D341Med (cell line): ENCODE results near the gene REXO4.

Experiments used
- DNase-seq: peaks from one replicate; pipeline ENCODE4 v3.0.0; 2012; ENCODE audit warnings: low spot score

REXO4 gene

GRCh38 chr9:133449760-133450159, 31.9 kb upstream of the REXO4 start:
- no peak for DNase-seq

DNA sequence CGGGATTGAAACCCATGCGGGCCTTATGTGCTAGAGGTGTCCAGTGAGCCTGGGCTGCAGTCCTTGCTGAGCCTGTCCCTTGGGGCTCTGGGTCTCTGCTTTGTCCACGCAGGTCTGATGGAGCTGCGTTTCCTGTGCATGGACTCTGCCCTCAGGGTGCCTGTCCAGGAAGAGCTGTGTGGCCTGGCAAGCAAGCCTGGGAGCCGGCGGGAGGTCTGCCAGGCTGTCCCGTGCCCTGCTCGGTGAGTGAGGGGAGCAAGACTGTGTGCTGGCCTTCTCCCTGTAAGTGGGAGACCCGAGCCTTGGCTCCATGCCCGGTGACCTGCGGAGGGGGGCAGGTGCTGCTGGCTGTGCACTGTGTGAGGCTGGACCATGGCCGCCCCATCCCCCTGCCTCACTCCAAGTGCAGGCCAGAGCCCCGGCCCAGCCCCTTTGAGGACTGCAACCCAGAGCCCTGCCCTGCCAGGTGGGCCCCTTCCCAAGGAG, 30.7 kb upstream of the REXO4 start:
- no peak for DNase-seq

- DNase-seq = no peak
Observed at GRCh38 chr9:133445293-133445969, 27.6 kb upstream of the REXO4 start.

DNA sequence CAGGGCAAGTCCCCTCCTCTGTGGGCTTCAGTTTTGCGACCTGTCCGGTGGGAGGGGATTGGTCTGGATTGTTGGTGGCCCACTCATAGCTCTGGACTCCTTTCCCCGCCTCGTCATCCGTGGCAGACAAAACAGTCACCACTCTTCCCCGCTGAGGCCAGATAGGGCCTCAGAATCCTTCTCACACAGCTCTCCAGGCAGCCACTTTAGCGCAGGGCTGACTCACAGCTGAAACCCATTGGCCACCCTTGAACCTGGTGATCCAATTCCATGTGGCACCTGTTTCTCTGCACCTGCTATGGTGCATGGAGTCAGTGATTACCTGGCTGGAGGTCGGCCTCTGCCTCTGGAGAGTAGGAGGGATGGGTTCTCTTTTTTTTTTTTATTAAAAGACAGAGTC, 26.2 kb upstream of the REXO4 start:
- no peak for DNase-seq

DNA sequence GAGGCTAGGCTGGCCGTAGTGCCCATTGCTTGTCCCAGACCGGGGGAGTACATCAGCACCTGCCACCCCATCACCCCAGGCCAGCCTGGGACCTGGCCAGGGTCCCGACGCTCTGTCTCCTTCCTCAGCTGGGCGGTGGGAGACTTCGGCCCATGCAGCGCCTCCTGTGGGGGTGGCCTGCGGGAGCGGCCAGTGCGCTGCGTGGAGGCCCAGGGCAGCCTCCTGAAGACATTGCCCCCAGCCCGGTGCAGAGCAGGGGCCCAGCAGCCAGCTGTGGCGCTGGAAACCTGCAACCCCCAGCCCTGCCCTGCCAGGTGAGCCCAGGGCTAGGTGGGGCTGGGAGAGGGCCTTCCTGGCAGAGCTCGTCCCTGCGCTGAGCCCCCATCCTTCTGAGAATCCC, 25.4 kb upstream of the REXO4 start:
- no peak for DNase-seq

DNA sequence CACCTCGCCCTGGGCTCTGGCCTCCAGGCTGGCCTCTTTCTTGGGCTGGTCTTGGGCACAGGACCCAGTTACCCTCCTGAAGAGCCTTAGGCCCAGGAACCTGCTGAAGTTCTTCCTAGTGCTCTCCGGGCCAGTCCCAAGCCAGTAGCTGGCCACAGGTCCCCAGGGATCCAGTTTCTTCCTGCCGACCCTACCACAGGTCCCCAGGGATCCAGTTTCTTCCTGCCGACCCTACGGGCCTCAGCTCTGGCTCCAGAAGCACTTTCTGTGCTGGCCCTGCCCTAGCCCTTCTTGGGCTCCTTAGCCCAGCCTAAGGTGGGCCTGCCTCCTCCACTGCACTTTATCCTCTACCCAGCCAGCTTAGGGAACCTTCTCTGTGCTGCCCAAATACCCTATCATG, 23.8 kb upstream of the REXO4 start:
- DNase-seq = no peak

GRCh38 chr9:133440874-133441273, 23.1 kb upstream of the REXO4 start:
- no peak for DNase-seq

DNA sequence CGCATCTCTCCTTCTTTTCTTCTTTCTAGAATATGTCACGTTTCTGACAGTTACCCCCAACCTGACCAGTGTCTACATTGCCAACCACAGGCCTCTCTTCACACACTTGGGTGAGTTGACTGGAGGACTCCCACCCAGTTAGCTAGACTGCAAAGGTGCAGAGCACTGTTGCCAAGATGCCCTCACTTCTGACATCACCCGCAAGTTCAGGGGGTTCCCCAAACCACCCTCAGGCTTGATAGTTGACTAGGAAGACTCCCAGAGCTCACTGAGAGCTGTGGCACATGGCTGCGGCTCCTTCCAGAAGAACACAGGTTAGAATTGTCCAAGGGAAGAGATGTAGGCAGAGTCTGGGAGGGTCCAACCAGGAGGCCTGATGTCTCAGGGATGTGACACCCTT, 21.5 kb upstream of the REXO4 start:
- no peak for DNase-seq

- peak; percentile 54 for DNase-seq
Observed at GRCh38 chr9:133437753-133438531, 20.1 kb upstream of the REXO4 start.

- DNase-seq = no peak
Observed at GRCh38 chr9:133436681-133437080, 18.9 kb upstream of the REXO4 start.

DNA sequence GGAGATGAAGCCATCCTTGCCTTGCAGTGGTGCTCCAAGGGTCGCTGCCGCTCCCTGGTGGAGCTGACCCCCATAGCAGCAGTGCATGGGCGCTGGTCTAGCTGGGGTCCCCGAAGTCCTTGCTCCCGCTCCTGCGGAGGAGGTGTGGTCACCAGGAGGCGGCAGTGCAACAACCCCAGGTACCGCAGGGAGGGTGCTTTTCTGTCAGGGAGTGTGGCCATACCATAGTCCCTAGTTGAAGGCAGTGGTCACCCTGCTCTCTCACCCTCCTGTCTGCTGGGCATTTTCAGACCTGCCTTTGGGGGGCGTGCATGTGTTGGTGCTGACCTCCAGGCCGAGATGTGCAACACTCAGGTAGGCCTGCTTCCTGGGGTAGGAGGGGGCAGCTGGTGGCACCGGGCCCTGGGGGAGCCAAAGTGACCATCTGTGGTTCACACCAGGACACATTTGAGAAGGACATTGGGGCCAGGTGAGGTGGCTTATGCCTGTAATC, 15.6 kb upstream of the REXO4 start:
- no peak for DNase-seq

DNA sequence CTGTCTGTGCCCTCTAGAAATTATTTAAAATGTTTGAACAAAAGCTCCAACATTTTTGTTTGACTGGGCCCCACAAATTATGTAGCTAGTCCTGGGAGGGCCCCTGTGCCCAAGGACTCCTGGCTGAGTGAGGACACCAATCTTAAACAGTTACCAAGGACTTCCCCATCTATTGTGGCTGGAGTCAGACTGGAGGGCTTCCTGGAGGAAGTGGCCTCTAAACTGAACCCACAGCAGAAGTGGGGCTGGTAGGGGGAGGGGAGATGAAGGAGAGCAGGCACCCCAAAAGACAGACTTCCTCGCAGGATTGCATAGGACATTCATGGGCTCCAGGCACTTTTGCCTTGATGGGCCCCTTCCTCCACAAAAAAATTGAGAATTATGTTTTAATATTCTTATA, 12.4 kb upstream of the REXO4 start:
- DNase-seq = no peak

DNA sequence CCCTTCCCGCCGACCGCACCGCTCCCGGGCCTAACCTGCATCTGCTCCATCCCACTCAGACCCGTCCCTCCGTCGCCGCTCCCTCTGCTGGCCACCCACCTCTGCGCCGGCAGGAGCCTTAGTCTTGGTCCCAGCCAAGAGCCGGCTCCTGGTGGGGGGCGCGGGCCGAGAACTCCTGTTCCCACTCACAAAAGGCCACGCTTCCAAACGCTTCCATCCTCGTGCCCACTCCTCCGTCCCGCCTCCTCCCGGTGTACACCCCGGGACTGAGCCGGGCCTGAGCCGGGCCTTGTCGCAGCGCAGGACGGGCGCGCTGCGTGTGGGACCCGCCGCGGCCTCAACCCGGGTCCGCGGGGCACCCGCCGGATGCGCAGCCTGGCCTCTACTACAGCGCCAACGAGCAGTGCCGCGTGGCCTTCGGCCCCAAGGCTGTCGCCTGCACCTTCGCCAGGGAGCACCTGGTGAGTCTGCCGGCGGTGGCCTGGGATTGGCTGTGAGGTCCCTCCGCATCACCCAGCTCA, 11.9 kb upstream of the REXO4 start:
- DNase-seq = peak; percentile 61

GRCh38 chr9:133429214-133429613, 11.4 kb upstream of the REXO4 start:
- DNase-seq = no peak

DNA sequence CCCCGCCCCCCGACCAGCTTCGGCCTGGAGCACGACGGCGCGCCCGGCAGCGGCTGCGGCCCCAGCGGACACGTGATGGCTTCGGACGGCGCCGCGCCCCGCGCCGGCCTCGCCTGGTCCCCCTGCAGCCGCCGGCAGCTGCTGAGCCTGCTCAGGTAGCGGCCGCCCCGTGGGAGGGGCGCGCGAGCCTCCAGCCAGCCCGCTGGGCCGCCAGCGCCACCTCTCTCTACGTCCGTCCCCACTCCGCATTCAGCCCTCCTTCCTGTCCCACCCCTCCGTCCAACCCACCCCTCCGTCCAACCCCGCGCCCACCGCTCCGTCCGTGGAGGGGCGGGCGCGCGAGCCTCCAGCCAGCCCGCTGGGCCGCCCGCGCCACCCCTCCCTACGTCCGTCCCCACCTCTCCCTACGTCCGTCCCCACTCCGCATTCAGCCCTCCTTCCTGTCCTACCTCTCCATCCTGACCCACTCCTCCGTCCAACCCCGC, 10.8 kb upstream of the REXO4 start:
- peak; percentile 65 for DNase-seq

DNA sequence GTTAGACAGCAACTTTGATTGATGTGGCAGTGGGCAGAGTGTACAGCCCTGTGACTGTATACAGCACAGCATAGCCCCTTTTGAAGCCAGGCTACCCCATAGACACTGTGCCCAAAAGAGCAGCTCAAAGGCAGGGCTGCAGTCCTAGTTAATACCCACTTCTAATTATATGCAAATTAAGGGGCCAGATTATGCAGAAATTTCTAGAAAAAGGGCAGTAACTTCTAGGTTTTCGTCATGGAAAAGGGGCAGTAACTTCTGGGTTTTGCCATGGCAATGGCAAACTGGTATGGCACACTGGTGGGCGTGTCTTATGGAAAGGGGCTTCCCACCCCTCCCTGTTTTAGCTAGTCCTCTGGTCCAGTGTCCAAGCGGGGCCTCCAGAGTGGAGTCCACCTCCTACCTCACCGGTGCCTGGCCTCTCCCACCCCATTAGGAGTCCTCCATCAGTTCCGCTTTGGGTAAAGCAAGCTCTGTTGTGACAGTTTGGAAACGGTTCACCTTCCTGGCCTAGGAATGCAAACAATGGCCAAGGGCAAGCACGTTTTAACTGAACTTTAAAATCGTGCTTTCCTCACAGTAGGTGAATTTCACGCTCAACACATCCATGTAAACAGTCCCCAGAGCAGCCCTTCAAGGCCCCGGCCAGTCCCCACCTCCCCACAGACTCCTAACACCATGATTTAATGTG, 10.0 kb upstream of the REXO4 start:
- no peak for DNase-seq

DNA sequence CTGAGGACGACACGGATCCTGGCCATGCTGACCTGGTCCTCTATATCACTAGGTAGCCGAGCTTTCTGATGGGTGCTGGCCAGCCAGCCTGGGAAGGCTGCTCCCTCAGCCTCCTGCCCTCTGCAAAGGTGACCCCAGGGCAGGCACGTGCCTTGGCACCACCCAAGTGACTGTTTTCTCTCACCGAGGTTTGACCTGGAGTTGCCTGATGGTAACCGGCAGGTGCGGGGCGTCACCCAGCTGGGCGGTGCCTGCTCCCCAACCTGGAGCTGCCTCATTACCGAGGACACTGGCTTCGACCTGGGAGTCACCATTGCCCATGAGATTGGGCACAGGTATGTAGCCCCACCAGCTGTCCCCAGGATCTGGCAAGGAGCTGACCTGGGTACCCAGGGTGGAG, 8.2 kb upstream of the REXO4 start:
- DNase-seq = no peak

GRCh38 chr9:133425049-133425632, 7.3 kb upstream of the REXO4 start:
- DNase-seq = no peak

DNA sequence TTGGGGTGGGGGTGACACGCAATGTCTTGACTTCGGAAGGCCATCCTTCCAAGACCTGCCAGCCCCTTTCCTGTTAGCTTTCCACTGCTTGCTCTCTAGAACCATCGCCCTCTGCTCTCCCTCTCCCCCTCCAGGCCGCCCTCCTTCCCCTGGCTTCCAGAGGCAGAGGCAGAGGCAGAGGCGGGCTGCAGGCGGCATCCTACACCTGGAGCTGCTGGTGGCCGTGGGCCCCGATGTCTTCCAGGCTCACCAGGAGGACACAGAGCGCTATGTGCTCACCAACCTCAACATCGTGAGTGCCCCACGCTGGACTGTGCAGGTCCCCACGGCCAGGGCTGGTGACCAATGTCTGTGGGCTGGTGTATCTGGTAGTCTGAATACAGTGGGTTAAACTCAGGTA, 6.4 kb upstream of the REXO4 start:
- DNase-seq = no peak

- DNase-seq = no peak
Observed at GRCh38 chr9:133423216-133423615, 5.4 kb upstream of the REXO4 start.

DNA sequence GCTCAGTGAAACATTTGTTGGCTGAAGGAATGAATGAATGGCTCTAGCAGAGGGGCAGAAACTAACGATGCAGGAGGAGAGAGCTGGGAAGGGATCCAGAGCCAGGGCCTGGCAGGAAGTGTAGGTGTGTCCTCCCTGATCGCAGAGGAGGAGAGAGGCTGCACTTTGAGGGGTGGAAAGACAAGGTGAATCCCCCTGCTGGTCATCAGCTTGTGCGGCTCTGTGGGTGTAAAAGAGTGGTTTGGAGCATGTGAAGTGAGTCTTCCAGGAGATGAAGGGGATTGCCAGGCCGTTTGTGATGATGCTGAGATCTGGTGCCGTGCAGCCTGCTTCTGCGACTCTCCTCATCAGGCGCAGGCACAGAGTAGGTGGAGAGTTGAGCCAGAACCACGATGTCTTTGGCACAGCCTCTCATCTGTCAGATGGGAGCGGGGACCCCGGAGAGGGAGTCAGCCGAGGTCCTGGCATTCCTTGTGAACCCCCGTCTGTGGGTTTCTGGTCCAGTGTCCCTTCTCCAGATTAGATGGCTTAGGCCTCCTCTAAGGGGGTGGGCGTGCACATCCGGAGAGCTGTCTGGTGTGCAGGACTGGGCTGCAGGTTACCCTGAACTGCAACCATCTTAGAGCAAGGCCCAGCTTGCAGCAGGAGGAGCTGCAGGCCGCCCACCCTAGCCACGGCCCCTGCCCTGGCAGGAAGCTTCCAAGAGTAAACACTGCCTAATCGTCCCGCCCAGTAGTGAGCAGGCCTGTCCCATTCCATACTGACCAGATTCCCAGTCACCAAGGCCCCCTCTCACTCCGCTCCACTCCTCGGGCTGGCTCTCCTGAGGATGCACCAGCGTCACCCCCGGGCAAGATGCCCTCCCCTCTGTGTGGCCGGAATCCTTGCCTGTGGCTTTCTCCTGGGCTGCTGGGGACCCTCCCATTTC, 4.1 kb upstream of the REXO4 start, which contains the start of gene ADAMTS13:
ADAMTS13 (plus strand) TSS at position 753 of the 928 bp plus-strand sequence; CDS start at position 830, 77 bp downstream.
- DNase-seq = no peak
